Upper lobe of right lung (tissue), 1 donor: Measurements from ENCODE around the gene FAM43A. TPM values are rescaled to one million over a fixed set of nuclear protein-coding genes. Genes with fewer than 3 reads are reported as not detected.
A peak's percentile ranks its signal among the peaks of the same experiment; 100 is the strongest.

Experiments used
- ATAC-seq: fragments of 200-7000 bp; cut with Tn5 transposase; one replicate; pipeline ENCODE4 v1.9.1; 2020; ENCODE audit warnings: mild to moderate bottlenecking, moderate library complexity
- DNase-seq: peaks from one replicate; pipeline ENCODE4 v3.0.0-alpha.2; 2020
- H3K27ac ChIP-seq: fragments of 200-600 bp; one replicate; pipeline ENCODE4 v1.8.0; 2022
- H3K27me3 ChIP-seq: fragments of 200-600 bp; one replicate; pipeline ENCODE4 v1.8.0; 2022; ENCODE audit warnings: mild to moderate bottlenecking
- H3K36me3 ChIP-seq: fragments of 200-600 bp; one replicate; pipeline ENCODE4 v1.8.0; 2022
- H3K4me1 ChIP-seq: fragments of 200-600 bp; one replicate; pipeline ENCODE4 v1.8.0; 2022
- H3K4me3 ChIP-seq: fragments of 200-600 bp; one replicate; pipeline ENCODE4 v1.8.0; 2022; ENCODE audit warnings: mild to moderate bottlenecking
- H3K9me3 ChIP-seq: fragments of 200-600 bp; one replicate; pipeline ENCODE4 v1.8.0; 2022
- CTCF ChIP-seq: fragments of 200-600 bp; IDR thresholded peaks from one replicate; pipeline ENCODE4 v1.8.0; 2022; ENCODE audit warnings: antibody characterized with exemption
- intact Hi-C: fragments of 100-400 bp; cut with DNase I; formaldehyde crosslinking; loops from one replicate; pipeline ENCODE4 v1.11.0; 2022
- total RNA-seq: library from RNA; stranded (reverse); fragmentation: NEBNext Ultra II Directional; extraction: Animal tissue kit (Norgen Biotek cat#: 25700); gene quantifications from one replicate; pipeline ENCODE4 v1.2.1, GENCODE V29; 2021
- donor health status: DM: no; HTN: yes; CAD: no; lungs with severe emphysema.

The FAM43A gene
- total RNA-seq, 1 donor from 2014 or later, result 25.7 TPM

DNA sequence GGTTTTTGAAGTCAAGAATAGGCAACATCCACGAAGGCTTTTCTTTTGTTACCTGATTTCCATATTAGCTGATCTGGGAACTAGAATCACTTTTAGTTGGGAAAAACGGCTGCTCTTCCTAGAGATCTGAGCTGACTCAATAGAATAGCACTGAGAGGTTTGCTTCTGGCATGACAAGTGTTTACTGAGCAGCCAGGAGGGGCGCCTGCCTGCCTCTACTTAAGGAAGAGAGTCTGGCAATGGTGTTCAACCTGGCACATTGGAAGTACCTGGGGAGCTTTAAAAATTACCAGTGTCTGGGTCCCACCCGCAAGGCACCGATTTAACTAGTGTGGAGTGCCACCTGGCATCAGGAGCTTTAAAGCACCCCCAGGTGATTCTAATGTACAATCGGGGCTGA is 34.4 kb downstream of the FAM43A start:
- no peaks in the 10 kb centered on the region for H3K27me3 ChIP-seq
- TF ChIP-seq CTCF, result no peak
- no peak for DNase-seq
- no peaks in the 10 kb centered on the region for H3K9me3 ChIP-seq
- ATAC-seq, result peak; percentile 70
- no peaks in the 10 kb centered on the region for H3K36me3 ChIP-seq
- no peak overlapping the region for H3K4me3 ChIP-seq
- no peaks in the 10 kb centered on the region for H3K4me1 ChIP-seq
- intact Hi-C loops, result no loop called here
- H3K27ac ChIP-seq, result no peak overlapping the region

DNA sequence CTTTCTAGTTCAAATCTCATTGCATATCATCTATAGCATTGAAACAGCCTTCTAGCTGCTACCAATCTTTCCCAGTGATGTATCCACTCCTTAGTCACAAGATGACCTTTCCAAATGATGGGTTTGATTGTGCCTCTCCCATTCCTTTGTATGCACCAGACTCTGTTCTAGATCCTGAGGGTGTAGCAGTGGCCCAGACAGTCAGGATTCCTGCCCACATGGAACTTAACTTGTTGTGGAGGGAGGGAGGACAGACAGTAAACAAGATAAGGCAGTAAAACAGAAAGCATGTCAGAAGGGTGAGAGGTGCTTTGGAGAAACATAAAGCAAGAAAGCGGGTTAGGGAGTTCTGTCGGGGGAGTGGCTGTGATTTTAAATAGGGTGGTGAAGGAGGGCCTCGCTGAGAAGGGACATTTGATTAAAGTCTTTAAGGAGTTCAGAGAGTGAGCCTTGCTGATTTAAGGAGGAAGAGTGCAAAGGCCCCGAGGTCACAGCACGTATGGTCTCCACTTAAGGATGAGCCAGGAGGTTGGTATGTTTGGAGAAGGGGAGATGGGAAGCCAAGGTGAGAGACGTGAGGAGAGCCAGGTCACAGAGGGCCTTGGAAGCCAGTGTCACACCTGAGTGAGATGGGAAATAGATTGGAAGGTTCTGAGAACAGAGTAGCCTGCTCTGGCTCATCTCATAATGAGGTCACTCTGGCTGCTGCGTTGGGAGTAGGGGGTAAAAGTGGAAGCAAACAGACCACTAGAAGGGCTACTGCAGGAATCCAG is 38.3 kb downstream of the FAM43A start:
- no peak for TF ChIP-seq CTCF
- H3K36me3 ChIP-seq, result no peaks in the 10 kb centered on the region
- H3K27ac ChIP-seq, result no peak overlapping the region
- H3K27me3 ChIP-seq, result no peaks in the 10 kb centered on the region
- intact Hi-C loops, result no loop called here
- no peak overlapping the region for H3K4me3 ChIP-seq
- no peaks in the 10 kb centered on the region for H3K4me1 ChIP-seq
- H3K9me3 ChIP-seq, result no peaks in the 10 kb centered on the region
- ATAC-seq (no peak), DNase-seq (no peak)

DNA sequence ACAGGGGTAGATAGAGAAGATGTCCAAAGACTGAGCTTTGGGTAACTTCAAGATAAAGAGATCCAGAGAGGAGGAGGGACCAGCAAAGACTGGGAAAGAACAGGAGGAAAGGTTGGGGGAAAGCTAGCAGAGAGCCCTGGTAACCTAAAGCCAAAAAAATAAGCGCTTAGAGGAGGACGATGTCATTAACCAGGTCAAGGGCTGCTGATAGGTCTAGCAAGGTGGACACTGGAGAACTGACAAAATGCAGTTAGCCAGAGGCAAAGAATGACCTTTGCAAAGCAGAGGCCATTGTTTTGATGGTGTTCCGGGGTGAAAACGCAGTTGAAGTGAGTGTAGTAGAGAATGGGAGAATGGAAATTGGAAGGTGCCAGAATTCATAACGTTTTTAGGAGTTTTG is 39.7 kb downstream of the FAM43A start:
- intact Hi-C loops, result no loop called here
- no peak overlapping the region for H3K27ac ChIP-seq
- no peak overlapping the region for H3K4me3 ChIP-seq
- DNase-seq (no peak), ATAC-seq (no peak)
- H3K4me1 ChIP-seq, result no peaks in the 10 kb centered on the region
- H3K36me3 ChIP-seq, result no peaks in the 10 kb centered on the region
- no peak for TF ChIP-seq CTCF
- no peaks in the 10 kb centered on the region for H3K27me3 ChIP-seq
- H3K9me3 ChIP-seq, result no peaks in the 10 kb centered on the region

DNA sequence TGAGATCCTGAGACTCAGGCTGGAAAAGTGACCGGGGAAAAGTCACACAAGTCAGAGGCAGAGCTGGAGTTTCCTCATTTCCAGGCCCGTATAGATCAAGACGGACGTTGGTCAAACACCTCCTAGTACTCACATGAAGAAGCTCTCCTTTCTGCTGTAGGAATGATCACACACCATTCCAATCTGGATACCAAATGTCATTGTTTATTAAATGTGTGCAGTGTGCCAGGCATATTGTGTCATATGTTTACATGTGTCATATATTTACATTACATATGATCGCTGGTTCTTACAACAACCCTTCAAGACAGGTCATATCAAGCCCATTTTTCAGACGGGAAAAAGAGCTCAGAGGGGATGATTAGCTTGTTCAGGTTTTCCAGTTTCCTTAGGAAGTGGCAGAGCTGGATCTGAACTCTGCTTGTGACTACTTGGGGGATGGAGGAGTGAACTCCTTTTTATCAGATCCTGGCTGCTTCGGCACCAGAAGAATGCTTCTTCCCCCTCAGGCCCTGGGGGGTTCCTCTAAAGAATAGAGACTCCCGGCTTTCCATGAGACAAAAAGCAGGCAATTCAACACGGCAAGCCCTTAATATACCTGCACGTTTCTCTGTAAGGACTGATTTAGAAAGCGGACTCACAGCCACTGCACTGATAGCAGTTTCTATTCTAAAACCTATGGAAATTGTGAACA is 41.9 kb downstream of the FAM43A start:
- DNase-seq, result no peak
- Histone ChIP-seq H3K27ac (no peak overlapping the region), H3K27me3 (no peaks in the 10 kb centered on the region), H3K9me3 (no peaks in the 10 kb centered on the region), H3K36me3 (no peaks in the 10 kb centered on the region), H3K4me1 (no peaks in the 10 kb centered on the region), H3K4me3 (no peak overlapping the region)
- no peak for TF ChIP-seq CTCF
- no peak for ATAC-seq
- intact Hi-C loops, result no loop called here

DNA sequence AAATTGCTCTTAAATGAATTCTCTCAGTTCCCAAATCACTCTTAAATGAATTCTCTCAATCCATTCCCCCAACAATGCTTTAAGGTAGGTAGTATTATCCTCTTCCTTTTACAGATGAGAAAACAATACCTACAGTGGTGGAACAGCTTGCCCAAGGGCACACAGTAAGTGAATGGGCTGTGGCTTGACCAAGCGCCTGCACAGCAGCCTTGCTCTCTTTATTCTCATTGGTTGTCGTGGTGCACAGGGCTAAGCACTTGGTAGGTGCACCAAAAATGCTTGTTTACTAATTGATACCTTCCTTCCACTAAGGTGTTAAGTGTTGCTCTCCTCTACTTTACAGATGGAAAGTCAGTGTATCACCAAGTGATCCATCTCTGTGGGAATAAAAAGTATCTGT is 43.3 kb downstream of the FAM43A start:
- TF ChIP-seq CTCF, result no peak
- Histone ChIP-seq H3K4me3 (no peak overlapping the region), H3K36me3 (no peaks in the 10 kb centered on the region), H3K27ac (no peak overlapping the region), H3K4me1 (no peaks in the 10 kb centered on the region), H3K27me3 (no peaks in the 10 kb centered on the region), H3K9me3 (no peaks in the 10 kb centered on the region)
- ATAC-seq (no peak), DNase-seq (no peak)
- intact Hi-C loops, result no loop called here
